ENCODE data around the gene TRMT13. TPM values are rescaled to one million over a fixed set of nuclear protein-coding genes. Genes with fewer than 3 reads are reported as not detected.

The TRMT13 gene
- total and polyA plus RNA-seq, 2 donors (not counting 3 experiments of a cell fraction or from before 2014, with no cell fraction given): 2.9 to 14.1 TPM

- dilution Hi-C loops (cut with MboI; ENCODE audit: extremely low pct_ligation_motif_present, low sequenced_read_pairs): no loop called here
- ChIA-PET CTCF (no interaction called here), POLR2A (no interaction called here)
- no peak overlapping the region for H3K4me2 ChIP-seq (ENCODE audit: insufficient read depth, low read length)
- no peak overlapping the region for H2AFZ ChIP-seq (ENCODE audit: low read depth, low read length)
- TF ChIP-seq POLR2AphosphoS5 (IDR thresholded peaks at IDR 0.05; ENCODE audit: insufficient read depth, low read depth, low read length): no peak
- TF ChIP-seq, protein P1, sequence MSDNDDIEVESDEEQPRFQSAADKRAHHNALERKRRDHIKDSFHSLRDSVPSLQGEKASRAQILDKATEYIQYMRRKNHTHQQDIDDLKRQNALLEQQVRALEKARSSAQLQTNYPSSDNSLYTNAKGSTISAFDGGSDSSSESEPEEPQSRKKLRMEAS (IDR thresholded peaks at IDR 0.05; ENCODE audit: insufficient read depth, insufficient read length): no peak
- TF ChIP-seq MYC (IDR thresholded peaks at IDR 0.05; ENCODE audit: low read depth, low read length): no peak
- TF ChIP-seq, protein P2, sequence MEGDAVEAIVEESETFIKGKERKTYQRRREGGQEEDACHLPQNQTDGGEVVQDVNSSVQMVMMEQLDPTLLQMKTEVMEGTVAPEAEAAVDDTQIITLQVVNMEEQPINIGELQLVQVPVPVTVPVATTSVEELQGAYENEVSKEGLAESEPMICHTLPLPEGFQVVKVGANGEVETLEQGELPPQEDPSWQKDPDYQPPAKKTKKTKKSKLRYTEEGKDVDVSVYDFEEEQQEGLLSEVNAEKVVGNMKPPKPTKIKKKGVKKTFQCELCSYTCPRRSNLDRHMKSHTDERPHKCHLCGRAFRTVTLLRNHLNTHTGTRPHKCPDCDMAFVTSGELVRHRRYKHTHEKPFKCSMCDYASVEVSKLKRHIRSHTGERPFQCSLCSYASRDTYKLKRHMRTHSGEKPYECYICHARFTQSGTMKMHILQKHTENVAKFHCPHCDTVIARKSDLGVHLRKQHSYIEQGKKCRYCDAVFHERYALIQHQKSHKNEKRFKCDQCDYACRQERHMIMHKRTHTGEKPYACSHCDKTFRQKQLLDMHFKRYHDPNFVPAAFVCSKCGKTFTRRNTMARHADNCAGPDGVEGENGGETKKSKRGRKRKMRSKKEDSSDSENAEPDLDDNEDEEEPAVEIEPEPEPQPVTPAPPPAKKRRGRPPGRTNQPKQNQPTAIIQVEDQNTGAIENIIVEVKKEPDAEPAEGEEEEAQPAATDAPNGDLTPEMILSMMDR (IDR thresholded peaks at IDR 0.05; ENCODE audit: extremely low read depth in 1 of 2, insufficient read depth in 1 of 2, low read depth in 1 of 2, low read length in 2 of 2): no peak
- no peak for TF ChIP-seq GATA2 (IDR thresholded peaks at IDR 0.05; ENCODE audit: insufficient read depth, insufficient read length, low read depth, low read length)
- TF ChIP-seq JUN (IDR thresholded peaks at IDR 0.05; ENCODE audit: borderline replicate concordance, insufficient read depth, insufficient read length, low read depth): no peak
- no peak for TF ChIP-seq FOS (IDR thresholded peaks at IDR 0.05; ENCODE audit: borderline replicate concordance, insufficient read depth, low read length)
- TF ChIP-seq EZH2 (IDR thresholded peaks at IDR 0.05; ENCODE audit: borderline replicate concordance, low read depth, low read length, severe bottlenecking): no peak
- TF ChIP-seq POLR2A (IDR thresholded peaks at IDR 0.05; ENCODE audit: low read depth, low read length): no peak
- H3K79me2 ChIP-seq (ENCODE audit: control insufficient read depth, insufficient read depth, low read length): peaks cover 40% of the 10 kb centered on the region
- H3K27me3 ChIP-seq (ENCODE audit: control insufficient read depth in 2 of 2, insufficient read depth in 2 of 2, low read length in 2 of 2): no peaks in the 10 kb centered on the region
- no peak overlapping the region for H3K9ac ChIP-seq (replicated peaks; ENCODE audit: extremely low read depth, insufficient read depth, low read length)
- no peaks in the 10 kb centered on the region for H3K36me3 ChIP-seq (ENCODE audit: control insufficient read depth in 2 of 2, extremely low read depth in 1 of 2, insufficient read depth in 2 of 2, low read length in 2 of 2)
- no TSS peak for BruUV-seq (replicated peaks)
- H3K27ac ChIP-seq (ENCODE audit: insufficient read depth, low read depth, low read length): no peak overlapping the region
- H3K4me3 ChIP-seq (replicated peaks in 1 of 3; ENCODE audit: insufficient read depth in 1 of 3, low read depth in 1 of 3, low read length in 3 of 3): no peak overlapping the region
- DNase-seq (ENCODE audit: low read depth, low spot score) (no peak), FAIRE-seq (no peak)
- H4K20me1 ChIP-seq (replicated peaks; ENCODE audit: control insufficient read depth, extremely low read depth, insufficient read depth, low read length): no peaks in the 10 kb centered on the region
- intact Hi-C loops (cut with micrococcal nuclease): no loop called here
- H3K9me3 ChIP-seq (replicated peaks; ENCODE audit: control insufficient read depth, insufficient read depth, low read length): no peaks in the 10 kb centered on the region
- peaks cover 14% of the 10 kb centered on the region for H3K4me1 ChIP-seq (ENCODE audit: control insufficient read depth, extremely low read depth, insufficient read depth, low read length)
- no peaks in the 10 kb centered on the region for H3K9me1 ChIP-seq (replicated peaks; ENCODE audit: control insufficient read depth, extremely low read depth, insufficient read depth, low read length)
Observed at GRCh38 chr1:100127226-100127625, 5.7 kb upstream of the TRMT13 start.
